GM19351 (cell line): ENCODE results near the gene PLPP4.

ENCODE experiments used
- ATAC-seq: cut with Tn5 transposase; IDR thresholded peaks from one replicate; pipeline ENCODE4 v1.9.1; 2021; ENCODE audit warnings: mild to moderate bottlenecking, moderate library complexity; ENCODE audit not compliant: unreplicated experiment

Gene PLPP4

DNA sequence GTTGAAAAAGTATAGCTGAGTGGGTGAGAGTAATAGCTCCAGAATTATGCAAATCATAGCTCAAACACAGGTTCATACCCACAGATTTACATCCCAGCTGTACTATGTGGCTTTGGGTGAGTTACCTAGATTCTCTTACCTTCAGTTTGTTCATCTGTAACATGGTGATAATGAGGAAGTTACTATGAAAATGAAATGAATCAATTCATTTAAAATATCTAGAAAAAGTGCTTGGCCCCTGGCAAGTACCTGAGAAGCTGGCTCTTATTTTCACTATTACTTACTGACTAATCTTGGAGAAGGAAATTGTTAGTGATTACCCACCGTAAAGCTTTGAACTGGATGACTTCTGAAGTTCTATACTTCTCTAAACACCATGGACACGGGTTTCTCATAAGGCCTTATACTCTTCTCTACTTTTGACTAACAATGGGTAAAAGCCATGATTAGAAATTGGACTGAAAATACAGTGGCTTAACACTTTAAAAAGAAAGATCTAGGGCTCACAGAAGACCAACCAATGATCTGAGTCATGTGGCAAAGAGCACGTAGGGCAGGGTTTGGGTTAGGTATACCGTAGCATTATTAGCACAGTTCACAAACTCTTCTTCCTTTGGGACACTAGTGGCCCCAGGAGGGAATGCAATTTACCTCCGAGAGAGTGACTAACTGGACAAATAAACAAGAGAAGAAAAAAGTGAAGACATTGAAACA, 149.2 kb downstream of the PLPP4 start:
- peak; percentile 69 for ATAC-seq

DNA sequence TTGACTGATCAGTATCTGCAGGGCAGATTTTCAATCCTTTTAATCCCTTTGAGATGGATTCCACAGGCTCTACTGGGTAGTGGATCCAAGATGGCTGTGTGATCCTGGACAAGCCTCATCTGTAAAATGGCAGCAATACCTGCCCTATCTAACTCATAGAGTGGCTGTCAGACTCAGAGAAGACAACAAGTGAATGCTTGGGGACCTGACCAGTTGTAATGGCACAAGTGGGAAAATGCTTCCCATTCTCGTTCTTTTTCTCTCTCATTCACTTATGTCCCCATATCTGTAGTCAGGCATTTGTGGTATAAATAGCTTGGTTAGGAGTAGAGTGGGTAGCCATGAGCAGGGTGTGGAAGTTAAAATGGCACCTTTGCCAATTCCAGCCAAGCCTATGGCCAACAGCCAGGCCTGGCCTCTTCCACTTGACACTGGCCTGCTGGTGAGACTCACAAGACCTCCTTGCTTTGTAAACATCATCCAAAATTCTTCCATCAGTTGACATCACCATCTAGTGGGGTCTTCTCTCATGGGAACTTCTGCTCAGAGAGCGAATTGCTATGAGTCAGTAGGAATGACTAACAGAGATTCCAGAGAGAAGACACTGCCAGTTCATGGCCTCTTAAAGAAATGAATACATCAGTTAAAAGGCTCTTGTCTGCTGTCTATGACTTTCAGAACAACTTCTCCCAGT, 150.1 kb downstream of the PLPP4 start:
- no peak for ATAC-seq

DNA sequence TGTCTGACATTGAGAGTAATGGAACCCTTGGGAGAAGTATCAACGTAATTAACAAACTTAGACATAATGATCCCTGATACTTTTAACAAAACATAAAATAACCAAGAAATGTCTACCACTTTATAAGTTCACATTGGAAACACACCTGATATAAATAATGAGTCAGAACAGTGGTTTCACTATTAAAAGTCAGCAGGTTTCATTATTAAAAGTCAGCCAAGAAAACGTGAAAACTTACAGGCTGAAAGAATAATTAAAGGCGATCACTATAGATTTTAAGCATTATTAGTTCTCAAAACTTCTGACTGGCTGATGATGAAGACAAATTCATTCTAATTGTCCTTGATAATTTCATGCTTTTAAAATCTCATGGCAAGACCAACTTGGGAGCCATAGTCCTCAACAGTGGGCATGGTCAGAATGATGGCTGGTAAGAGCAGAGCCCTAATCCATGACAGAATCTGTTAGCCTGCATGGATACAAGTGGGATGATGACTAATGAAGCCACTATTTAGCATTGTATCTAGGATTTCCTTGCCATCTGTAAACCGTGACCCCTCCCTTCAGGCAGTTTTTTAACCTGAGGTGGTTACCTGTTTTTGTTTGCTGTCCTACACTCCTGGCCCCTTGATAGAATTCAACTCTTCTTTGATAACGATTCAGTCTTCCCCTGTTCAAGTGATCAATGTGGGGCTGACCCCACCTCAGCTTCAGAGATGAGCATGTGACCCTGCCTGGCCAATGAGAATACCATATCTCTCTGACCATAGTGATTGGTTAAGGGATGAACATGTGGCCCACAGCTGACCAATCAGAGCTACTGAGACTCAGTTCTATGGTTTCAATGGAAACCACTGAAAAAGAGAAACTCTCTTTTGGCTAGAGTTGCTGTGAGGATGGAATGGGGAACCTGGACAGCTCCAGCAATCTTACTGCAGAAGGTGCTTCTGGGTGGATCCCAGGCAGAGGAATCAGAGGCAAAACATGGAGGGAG, 151.0 kb downstream of the PLPP4 start:
- peak; percentile 47 for ATAC-seq

DNA sequence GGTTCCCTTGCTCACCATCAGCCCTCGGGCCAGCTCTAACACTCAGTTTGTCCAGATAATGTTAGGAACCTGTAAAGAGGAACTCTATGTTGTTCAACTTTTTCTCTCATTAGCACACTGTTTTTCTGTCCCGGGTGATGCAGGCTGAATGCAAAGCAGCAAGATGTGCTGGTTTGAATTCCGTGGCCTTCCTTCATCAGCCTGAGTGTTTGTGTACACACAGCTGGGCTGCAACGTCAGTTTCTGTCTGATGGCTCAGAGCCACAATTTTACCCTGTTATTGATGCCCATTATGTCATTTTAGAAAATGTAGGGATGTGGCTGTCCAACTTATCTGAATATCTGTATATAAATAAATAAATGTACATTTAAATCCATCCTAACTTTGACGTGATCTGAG, 152.0 kb downstream of the PLPP4 start:
- ATAC-seq: no peak

DNA sequence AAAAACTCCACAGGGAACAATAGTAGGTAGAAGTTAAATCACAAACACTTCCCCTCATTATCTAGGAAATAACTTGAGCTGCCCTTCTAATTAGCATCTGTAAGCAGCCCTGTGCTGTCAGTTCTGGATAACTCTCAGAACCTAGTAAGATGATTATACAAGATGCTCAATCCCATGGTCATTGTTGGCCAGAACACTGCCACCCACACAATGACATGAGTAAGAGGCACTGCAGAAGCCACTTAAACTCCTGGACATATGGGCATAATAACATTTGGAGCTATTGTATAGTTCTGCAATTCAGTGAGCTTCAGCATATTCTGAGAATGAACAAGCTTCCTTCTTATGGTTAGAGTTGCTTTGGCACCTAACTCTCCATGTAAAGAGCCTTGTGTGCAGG, 153.8 kb downstream of the PLPP4 start:
- ATAC-seq: no peak

DNA sequence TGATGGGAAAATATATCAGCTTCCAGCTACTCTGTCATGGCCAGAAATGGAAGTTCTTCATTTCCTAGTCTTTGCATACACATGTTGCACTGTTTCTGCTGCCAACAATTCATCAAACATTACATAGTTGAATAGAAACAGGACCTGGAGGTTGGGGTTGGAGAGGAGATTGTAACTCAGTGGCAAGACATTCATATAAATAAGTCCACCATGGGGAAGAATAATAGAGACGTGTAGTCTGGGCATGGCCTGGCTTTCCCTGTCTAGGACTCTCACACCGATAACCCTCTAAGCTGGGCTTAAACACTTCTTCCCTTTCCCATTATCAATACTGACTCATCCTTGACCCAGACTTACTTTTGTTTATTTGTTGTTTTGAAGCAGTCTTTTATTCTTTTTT, 155.7 kb downstream of the PLPP4 start:
- no peak for ATAC-seq

DNA sequence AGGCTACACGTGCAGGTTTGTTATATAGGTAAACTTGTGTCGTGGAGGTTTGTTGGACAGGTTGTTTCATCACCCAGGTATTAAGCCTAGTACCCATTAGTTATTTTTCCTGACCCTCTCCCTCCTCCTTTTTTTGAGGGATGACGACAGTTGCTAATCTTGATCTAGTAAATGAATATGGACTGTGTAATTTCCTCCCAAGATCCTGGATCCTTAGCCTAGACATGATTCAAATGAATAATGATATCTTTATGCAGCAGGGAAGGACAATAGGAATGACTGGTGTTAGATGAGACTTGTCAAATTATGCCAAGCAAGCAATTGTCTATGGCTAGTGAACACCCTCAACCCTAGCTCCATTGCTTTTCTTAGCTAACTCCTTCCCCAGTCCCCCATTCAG, 156.2 kb downstream of the PLPP4 start:
- ATAC-seq: no peak

DNA sequence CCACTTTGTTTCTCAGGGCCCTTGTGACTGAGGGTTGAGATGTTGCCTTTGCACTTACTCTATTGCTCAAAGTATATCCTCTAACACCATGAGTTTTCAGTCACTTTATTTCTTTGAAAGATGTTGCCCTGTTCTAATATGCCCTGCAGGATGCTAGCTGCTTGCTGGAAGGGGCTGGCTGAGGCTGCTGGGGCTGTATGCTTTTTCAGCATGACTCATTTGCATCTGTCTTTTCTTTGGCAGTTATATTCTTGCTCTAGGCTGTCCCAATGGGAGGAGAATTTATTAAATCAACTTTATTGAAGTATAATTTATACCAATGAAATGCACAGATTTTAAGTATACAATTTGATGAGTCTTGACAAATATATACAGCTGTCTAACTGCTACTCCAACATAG, 157.7 kb downstream of the PLPP4 start:
- no peak for ATAC-seq

DNA sequence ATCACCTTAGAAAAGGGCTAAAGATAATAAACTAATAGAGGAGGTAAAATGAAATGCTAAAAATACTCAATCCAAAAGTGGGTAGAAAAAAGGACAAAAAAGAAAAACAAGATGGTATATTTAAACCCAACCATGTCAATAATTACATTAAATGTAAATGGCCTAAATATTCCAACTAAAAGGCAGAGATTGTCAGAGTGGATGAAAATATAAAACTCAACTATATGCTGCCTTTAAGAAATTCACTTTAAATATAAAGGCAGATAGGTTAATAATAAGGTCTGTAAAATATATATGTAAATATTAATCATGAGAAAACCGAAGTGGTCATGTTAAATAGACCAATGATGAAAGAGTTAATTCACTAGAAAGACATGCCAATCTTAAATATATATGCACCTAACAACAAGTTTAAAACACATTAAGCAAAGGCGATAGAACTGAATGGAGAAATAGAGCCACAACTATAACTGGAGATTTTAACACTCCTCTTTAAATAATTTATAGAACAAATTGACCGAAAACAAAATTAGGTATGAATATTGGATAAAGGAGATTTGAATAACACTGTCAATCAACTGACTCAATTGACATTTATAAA, 159.4 kb downstream of the PLPP4 start:
- ATAC-seq: no peak

DNA sequence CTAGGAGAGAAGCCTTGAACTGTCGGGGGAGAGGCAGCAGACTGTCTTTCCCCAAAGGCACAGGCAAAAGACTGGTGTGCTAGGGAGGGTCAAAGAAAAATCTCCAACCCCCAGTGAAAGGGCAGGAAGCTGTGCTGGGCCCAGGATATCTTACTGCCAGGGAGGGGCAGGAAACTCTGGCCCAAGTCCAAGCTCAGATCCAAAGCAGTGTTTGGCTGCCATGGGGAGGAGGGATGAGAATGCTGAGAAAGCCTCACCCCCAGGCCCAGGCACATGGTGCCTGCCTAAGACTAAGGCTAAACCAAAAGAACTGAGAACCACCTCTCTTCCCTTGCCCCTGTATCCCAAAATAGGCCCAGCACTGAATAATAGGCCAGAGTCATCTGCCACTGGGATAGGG, 171.2 kb downstream of the PLPP4 start:
- ATAC-seq: no peak

DNA sequence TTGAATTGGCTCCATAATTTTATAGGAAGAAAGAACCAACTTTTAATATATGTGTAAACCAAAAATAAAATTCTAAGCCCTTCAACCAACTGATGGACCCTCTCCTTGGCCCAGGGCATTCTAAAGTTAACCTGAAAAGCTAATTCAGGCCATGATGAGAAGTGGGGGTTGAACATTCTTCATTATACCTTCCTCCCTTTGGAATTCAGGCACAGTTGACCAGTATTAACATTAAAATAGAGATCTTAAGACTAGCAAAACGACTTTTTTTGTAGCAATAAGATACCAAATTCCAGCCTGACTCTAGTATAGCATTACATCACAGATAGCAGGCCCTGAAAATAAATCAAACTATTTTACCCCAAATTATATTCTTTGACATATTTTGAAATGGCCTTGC, 173.2 kb downstream of the PLPP4 start:
- ATAC-seq: no peak

DNA sequence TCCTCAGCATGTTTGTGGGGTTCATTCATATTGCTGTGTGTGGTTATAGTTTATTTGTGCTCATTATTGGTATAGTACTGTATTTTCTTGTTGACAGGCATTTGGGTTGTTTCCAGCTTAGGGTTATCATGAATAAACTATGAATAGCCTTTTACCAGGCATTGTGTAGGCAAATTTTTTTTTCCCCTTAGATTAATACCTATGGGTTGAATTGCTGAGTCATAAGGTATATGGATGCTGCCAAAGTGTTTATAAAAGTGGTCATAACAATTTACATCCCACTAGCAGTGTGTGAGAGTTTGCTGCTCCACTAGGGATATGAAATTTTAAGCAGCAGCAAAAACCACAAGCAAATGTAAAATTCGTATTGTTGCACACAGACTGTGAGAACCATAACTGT, 175.0 kb downstream of the PLPP4 start:
- no peak for ATAC-seq

DNA sequence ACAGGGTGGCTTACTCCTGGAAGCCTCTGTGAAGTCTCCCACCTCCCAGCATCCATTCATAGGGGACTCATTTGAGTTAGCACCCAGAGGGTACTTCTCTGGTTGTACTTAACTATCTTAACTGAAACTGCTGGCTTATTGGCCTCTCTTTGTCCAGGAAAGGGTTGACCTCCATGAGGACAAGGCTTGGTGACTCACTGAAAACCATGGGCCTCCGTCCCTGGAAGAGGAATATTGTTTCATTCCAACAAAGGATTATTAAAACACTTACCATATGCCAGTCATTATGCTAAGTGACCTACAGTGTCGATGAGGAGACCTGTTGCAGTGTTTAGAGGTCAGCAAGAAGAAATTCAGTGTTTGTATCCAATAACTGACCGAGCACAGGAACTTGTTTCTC, 175.9 kb downstream of the PLPP4 start:
- no peak for ATAC-seq

DNA sequence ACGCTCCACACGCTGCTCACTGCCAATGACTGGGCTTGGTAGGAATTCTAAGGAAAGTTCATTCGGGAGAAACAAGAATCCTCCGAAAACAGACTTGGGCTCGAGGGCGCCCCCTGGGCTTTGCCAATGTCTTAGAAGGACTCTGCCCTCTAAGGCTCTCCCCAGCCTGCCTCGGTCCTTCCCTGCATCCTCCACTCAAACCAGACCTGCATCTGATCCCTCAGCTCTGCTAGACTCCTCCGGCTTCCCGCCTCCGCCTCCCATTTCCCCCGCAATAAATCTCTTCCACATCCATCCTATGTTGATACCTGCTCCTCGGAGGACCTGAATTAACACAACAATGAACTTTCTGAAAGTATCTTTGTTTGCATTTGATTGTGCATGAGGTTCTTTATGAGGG, 177.6 kb downstream of the PLPP4 start:
- no peak for ATAC-seq
